H54 (cell line): Measurements from ENCODE around the gene FBXO7.

Experiments
- DNase-seq: peaks from one replicate; pipeline ENCODE4 v3.0.0; 2011; ENCODE audit warnings: low spot score, mixed read lengths; ENCODE audit not compliant: insufficient read length
- FAIRE-seq: peaks from 3 replicates; lab custom pipeline; 2011; peaks lifted over from hg19 to GRCh38; lab: Jason Lieb, UNC
- POLR2A ChIP-seq: IDR thresholded peaks from 2 replicates; pipeline ENCODE4 v1.6.1; 2011; ENCODE audit warnings: low read depth, mild to moderate bottlenecking, low read length

The FBXO7 gene

DNA sequence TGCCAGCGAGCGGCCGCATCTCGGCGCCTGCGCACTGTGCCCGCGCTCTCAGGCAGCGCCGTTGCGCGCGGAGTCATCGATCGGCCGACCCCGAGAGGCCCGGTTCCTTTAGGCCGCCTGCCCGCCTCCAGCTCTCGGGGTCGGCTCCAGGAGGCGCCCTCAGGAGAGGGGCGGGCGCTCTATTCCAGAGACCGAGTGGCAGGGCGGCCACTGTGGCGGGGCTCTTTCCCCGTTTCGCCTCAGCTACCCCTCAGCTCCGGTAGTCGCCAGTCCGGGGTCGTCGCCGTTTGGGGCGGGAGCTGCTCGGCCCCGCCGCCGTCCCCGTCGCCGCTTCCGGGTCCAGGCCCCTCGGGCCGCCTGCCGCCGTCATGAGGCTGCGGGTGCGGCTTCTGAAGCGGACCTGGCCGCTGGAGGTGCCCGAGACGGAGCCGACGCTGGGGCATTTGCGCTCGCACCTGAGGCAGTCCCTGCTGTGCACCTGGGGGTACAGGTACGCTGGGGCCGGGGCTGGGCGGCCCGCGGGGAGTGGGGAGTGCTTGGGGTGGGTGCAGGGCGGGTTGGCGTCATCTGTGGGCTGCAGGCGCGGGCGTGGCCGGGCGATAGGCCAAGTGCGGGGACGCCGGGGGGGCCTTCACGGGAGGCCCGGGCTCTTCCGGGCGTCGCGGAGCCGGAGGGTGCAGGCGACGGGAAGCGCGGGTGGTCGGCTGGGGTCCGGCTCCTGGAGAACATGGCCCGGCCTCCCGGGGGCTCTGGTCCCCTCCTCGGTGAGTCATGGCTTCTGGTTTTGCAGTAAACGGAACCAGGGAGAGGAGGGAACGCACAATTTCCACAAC is at the start of gene FBXO7:
Gene FBXO7 (plus strand): TSS at position 177 of the 833 bp plus-strand sequence. CDS start 192 bp downstream, at position 369.
- no peak for FAIRE-seq

DNA sequence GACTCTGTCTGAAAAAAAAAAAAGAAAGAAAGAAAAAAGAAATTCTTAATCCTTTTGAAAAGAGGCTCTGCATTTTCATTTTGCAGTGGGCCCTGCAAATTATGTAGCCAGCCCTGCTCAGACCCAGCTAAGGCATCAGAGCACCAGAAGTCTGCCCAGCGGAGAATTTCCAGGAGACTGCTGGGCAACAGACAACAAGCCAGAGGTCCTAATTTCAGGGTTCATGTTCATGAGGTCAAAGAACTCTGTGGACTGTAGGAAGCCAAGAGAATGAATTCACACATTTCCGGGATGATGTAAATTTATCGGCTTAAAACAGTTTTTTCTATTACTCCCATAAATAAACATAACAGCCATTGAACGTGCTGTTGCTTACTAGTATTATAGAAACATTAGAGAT is 47.7 kb upstream of the FBXO7 start:
- no peak for DNase-seq
- no peak for FAIRE-seq
- no peak for TF ChIP-seq POLR2A

More for the DNA sequence above, at the start of gene FBXO7:
- TF ChIP-seq POLR2A, result peak; percentile 47
- DNase-seq, result peak; percentile 64

DNA sequence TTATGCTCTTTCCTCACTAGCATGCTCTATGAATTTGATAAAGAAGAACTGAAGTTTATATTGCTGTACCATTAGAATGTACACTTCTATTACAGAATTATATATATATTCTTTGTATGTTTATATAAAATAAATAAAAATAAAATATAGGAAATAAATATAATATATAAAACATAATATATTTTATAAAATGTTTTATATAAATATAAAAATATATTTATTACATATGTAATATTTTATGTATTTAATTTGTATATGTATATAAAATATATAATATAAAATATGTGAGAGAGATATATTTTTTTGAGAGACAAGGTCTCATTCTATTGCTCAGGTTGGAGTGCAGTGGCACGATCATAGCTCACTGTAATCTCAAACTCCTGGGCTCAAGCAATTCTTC is 44.3 kb upstream of the FBXO7 start:
- TF ChIP-seq POLR2A, result no peak
- no peak for FAIRE-seq
- DNase-seq, result no peak

DNA sequence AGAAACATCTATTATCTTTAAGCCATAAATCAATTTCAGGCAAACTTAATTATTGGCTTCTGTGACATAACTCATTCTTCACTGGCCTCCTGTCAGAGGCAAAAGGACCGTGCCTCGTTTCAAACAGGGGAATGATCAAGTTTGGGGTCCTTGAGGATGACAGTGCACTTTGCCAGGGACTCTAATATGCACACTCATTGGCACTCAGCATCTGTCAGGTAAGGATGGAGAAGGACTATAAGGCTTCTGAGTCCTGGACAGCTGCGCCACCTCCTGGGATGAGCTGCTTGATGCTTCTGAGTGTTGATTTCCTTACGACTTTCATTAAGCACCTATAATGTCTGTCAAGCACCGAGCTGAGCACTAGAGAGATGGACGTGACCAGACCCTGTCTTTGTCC is 30.5 kb upstream of the FBXO7 start:
- DNase-seq (peak; percentile 5), FAIRE-seq (no peak)
- no peak for TF ChIP-seq POLR2A

DNA sequence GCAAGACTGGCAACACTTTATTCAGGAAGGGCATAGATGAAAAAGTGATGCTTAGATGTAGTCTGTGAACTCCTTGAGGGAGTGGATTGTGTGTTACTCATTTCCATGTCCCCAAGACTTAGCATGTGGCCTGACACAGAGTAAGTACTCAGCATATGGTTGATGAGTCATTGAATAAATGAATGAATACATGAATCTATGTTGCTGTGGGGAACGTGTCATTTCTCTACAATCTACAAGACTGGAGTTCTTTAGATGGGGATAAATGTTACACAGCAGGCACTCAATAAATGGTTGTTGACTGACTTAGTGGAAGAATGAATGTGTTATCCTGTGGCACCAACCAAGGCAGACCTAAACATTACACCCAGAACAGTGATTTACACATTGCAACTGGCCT is 28.3 kb upstream of the FBXO7 start:
- no peak for FAIRE-seq
- no peak for TF ChIP-seq POLR2A
- no peak for DNase-seq

DNA sequence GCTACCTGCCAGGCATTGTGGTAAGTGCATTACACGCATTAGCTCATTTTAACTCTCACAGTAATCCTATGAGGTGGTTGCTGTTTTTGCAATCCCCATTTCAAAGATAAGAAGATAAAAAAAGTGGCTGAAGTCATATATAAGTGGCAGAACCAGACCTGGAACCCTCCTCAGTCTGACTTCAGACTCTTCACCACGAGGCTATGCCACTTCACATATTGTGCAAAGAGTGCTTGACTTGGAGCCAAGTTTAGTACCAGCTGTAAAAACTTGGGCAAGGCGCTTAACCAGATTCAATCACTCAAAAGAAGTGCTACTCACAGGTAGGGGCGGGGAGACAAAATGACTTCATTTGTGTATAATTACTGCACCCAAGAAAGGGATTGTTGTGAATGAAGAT is 25.6 kb upstream of the FBXO7 start:
- FAIRE-seq (no peak), DNase-seq (no peak)

DNA sequence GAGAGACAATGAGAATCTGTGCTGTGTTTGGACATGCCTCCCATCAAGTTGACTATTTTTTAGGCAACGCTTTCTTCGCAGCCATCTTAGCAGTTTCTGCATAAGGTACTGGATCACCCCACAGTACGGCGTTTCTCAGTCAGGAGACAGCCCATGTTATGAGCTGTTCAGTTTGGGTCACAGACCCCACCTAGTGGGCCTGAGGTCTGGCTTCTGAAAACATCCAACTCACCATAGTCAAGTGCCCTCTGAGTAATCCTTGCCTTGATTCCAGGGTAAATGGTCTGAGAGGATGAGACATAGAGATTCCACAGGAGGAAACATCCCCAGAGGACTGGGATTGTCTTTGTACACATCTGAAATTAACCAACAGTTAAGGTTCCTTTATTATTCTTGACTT is 17.6 kb upstream of the FBXO7 start:
- no peak for TF ChIP-seq POLR2A
- FAIRE-seq, result no peak
- no peak for DNase-seq

More for the DNA sequence above, 25.6 kb upstream of the FBXO7 start:
- no peak for TF ChIP-seq POLR2A

DNA sequence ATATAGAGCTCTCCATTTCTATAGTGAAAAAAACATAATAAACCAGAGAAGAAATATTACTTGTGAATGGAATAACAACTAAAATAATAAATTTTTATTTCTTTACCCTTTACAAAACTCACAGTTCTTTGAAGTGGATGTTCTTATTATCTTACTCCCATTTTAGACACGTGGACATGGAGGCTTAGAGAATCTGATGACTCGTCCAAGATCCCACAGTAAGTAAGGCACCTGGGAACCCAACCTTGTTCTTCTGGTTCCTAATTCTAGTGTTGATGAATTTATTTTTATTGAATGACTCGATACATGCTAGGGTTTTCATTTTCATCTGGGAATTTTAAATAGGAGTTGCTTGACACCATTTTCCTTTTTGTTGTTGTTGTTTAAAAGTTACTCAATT is 12.2 kb upstream of the FBXO7 start:
- DNase-seq (no peak), FAIRE-seq (no peak)
- TF ChIP-seq POLR2A, result no peak

DNA sequence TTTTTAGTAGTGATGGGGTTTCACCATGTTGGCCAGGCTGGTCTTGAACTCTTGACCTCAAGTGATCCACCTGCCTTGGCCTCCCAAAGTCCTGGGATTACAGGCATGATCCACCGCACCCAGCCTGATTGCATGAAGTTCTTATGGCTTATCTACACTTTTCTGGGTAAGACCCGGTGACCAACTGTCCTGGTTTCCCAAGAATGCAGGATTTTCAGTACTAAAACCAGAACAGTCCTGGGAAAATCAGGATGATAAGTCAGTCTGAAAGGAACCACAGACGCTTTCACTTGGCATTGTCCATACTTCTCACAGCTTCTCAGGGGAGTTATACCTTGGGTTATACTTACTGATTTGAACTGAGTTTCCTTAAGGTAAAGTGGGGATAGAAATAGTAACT is 8.9 kb upstream of the FBXO7 start:
- TF ChIP-seq POLR2A, result no peak
- no peak for FAIRE-seq

DNA sequence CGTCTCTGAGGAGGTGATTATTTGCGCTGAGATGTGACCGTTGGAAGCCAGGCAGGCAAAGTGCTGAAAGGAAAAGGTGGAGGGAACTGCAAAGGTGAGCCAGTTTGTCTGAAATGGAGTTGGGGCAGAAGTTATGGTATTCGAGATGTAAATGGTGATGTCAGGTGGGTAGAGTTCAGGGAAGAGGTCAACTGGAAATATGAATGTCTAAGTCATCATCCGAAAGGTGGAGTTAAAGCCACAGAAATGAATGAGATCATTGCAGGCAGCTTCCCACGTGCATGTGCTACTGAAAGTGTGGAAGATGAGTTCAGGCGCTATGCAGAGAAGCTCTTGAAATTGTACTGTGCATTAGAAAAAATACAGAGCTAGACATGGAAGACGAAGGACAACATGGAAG is 8.1 kb upstream of the FBXO7 start:
- TF ChIP-seq POLR2A, result no peak

More for the DNA sequence above, 8.9 kb upstream of the FBXO7 start:
- no peak for DNase-seq

DNA sequence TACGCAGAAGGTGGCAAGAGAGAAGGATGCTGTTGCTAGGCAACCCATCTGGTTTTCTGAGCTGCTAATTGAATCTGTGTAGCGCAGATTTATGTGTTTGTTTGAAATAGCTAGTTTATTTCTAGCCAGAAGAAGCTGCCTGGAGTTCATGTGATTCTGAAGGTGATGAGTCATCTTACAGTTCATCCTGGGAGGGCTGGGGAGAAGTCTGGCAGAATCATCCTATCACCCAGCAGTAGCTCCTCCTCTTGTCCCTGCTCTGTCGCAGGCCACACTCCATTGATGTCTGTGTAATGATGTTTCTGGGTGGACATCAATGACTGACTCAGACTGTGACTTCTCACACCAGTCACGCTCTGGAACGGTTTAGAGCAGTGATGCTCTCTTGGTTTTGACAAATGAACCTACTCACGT is 4.8 kb upstream of the FBXO7 start:
- peak; percentile 20 for FAIRE-seq

More for the DNA sequence above, 8.1 kb upstream of the FBXO7 start:
- FAIRE-seq (no peak), DNase-seq (no peak)

DNA sequence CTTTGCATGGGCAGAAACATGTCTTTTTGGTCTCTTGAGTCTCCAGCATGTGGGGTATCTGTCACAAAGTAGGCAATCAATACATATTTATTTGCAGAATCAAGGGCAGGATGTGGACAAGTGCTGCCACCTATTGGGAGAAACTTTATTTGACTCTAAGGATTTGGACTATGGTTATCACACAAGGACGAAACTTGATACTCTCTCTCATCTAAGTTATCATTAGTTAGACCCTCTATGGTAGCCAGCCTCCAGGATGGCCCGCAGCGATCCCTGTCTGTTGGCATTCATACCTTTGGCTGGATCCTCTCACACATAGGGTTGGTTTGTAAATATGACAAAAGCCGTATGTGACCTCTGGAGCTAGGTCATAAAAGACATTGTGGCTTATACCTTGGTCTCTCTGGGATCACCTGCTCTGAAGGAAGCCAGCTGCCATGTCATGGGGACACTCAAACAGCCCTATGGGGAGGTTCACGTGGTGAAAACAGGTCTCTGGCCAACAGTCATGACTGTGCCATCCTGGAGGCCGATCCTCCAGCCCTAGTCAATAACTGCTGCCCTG is 1.1 kb upstream of the FBXO7 start:
- TF ChIP-seq POLR2A, result no peak
- FAIRE-seq, result peak; percentile 30
- DNase-seq, result peak; percentile 11

More for the DNA sequence above, 4.8 kb upstream of the FBXO7 start:
- peak; percentile 26 for DNase-seq
- TF ChIP-seq POLR2A, result no peak

DNA sequence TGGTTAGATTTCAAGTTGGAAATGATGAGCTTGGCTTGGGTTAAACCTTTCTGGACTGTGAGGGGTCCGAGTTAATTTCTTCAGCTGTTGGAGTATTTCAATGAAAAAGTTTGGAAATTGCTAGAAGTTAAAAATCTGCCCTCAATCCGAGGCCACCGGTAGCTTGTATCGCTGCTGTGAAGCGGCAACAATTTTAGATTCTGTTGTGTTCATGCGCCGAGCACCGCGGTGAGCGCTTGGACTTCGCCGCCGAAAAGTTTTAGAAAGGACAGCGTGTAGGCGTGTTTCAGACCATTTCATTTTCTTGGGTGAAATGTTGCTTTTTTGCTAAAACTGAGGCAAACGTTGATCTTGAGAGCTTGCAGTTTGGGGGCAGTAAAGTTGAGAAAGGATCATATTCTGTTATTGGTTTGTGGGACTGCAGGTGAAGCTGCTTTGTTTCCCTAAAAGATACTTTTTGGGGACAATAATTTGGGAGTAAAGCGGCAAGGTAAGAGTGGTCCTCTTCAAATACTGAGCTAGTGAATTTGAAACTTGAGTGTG is 928 bp downstream of the FBXO7 start:
- no peak for FAIRE-seq

More for the DNA sequence above, 928 bp downstream of the FBXO7 start:
- no peak for DNase-seq
- no peak for TF ChIP-seq POLR2A
